ENCODE results near the gene PRKCG.

The PRKCG gene

GRCh38 chr19:53910170-53910518 is 28.1 kb downstream of the PRKCG start:
- TF ChIP-seq CTCF (IDR thresholded peaks at IDR 0.05; ENCODE audit: extremely low read depth, insufficient read depth, missing control alignments): no peak
- DNase-seq (ENCODE audit: low spot score): peak; percentile 23
- in situ Hi-C loops (cut with MboI; ENCODE audit: low pct_unique_long_range_greater_than_20kb, low sequenced_read_pairs, unreplicated experiment): no loop called here

- DNase-seq (ENCODE audit: low spot score): peak; percentile 23
- in situ Hi-C loops (cut with MboI; ENCODE audit: low pct_unique_long_range_greater_than_20kb, low sequenced_read_pairs, unreplicated experiment): no loop called here
- TF ChIP-seq CTCF (IDR thresholded peaks at IDR 0.05; ENCODE audit: extremely low read depth, insufficient read depth, missing control alignments): peak; percentile 26
Observed at GRCh38 chr19:53912653-53913052, 30.7 kb downstream of the PRKCG start.

- TF ChIP-seq CTCF (IDR thresholded peaks at IDR 0.05; ENCODE audit: extremely low read depth, insufficient read depth, missing control alignments): no peak
- in situ Hi-C loops (cut with MboI; ENCODE audit: low pct_unique_long_range_greater_than_20kb, low sequenced_read_pairs, unreplicated experiment): no loop called here
- no peak for DNase-seq (ENCODE audit: low spot score)
Observed at GRCh38 chr19:53915000-53915399, 33.0 kb downstream of the PRKCG start.

GRCh38 chr19:53916004-53916403 is 34.0 kb downstream of the PRKCG start:
- DNase-seq (ENCODE audit: low spot score): no peak
- TF ChIP-seq CTCF (IDR thresholded peaks at IDR 0.05; ENCODE audit: extremely low read depth, insufficient read depth, missing control alignments): no peak

GRCh38 chr19:53917356-53917755 is 35.4 kb downstream of the PRKCG start:
- TF ChIP-seq CTCF (IDR thresholded peaks at IDR 0.05; ENCODE audit: extremely low read depth, insufficient read depth, missing control alignments): no peak
- DNase-seq (ENCODE audit: low spot score): no peak
- in situ Hi-C loops (cut with MboI; ENCODE audit: low pct_unique_long_range_greater_than_20kb, low sequenced_read_pairs, unreplicated experiment): no loop called here

More at GRCh38 chr19:53916004-53916403, 34.0 kb downstream of the PRKCG start:
- in situ Hi-C loops (cut with MboI; ENCODE audit: low pct_unique_long_range_greater_than_20kb, low sequenced_read_pairs, unreplicated experiment): no loop called here

- DNase-seq (ENCODE audit: low spot score): no peak
- TF ChIP-seq CTCF (IDR thresholded peaks at IDR 0.05; ENCODE audit: extremely low read depth, insufficient read depth, missing control alignments): no peak
- in situ Hi-C loops (cut with MboI; ENCODE audit: low pct_unique_long_range_greater_than_20kb, low sequenced_read_pairs, unreplicated experiment): no loop called here
Observed at GRCh38 chr19:53927739-53928138, 45.7 kb downstream of the PRKCG start.

GRCh38 chr19:53936029-53936428 is 54.0 kb downstream of the PRKCG start:
- no peak for DNase-seq (ENCODE audit: low spot score)
- in situ Hi-C loops (cut with MboI; ENCODE audit: low pct_unique_long_range_greater_than_20kb, low sequenced_read_pairs, unreplicated experiment): no loop called here
- TF ChIP-seq CTCF (IDR thresholded peaks at IDR 0.05; ENCODE audit: extremely low read depth, insufficient read depth, missing control alignments): no peak
